GM18868 (cell line): ENCODE measurements around the gene DYNC1LI2.

Experiments
- ATAC-seq: cut with Tn5 transposase; IDR thresholded peaks from one replicate; pipeline ENCODE4 v1.9.1; 2021; ENCODE audit warnings: mild to moderate bottlenecking, moderate library complexity; ENCODE audit not compliant: unreplicated experiment

Gene DYNC1LI2

GRCh38 chr16:66740533-66740932 is 10.9 kb downstream of the DYNC1LI2 start:
- ATAC-seq, result no peak

DNA sequence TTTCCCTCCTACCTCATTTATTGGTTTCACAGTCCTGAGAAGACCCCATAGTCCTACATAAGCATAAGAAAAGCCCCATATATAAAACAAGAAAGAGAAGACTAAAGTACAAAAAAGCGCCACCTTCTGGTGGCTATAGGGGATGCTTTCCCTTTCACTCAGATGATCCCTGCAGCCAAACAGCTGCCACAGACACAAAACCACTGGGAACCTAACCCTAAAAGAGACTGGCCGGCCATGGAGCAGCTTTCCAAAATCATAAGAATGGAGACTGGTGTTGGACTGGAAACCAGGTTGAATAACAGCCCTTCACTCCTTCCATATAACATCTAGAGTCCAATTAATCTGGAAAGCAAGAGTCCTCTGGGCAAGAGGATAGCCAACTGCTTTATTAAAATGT is 11.4 kb downstream of the DYNC1LI2 start:
- no peak for ATAC-seq

GRCh38 chr16:66735891-66736290 is 15.5 kb downstream of the DYNC1LI2 start:
- no peak for ATAC-seq

GRCh38 chr16:66731101-66731500 is 20.3 kb downstream of the DYNC1LI2 start:
- ATAC-seq, result no peak

- ATAC-seq, result no peak
These were observed 22.6 kb downstream of the DYNC1LI2 start for GRCh38 chr16:66728804-66729203.

DNA sequence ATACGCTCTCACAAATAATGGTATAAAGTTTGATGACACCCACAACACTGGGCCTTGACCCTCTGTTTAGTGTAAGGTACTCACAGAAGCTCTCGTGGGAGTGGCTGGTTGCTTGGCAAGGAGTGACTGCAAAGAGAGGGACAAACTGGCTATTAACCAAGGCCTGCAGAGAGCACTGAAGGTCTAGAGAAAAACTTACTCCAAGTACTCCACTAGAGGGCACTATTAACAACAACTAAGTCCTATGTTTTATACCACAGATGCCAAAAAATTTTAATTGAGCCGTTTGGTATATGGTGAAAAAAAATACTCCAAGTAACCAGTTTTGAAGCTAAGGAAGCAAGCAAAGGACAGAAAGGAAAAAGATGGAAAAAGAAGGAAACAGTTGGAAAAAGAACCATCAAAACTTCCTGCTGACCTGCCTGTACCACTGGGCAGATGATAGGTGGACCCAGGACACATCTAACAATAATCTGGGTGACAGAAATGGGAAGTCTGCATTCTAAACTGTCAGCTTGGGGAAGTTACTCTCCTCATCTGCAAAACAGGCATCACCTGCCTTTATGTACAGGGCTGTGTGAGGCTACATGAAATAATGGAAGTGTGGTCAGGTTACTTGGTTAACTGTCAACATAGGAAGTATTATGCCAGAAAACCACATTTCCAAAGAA is 23.2 kb downstream of the DYNC1LI2 start:
- no peak for ATAC-seq

DNA sequence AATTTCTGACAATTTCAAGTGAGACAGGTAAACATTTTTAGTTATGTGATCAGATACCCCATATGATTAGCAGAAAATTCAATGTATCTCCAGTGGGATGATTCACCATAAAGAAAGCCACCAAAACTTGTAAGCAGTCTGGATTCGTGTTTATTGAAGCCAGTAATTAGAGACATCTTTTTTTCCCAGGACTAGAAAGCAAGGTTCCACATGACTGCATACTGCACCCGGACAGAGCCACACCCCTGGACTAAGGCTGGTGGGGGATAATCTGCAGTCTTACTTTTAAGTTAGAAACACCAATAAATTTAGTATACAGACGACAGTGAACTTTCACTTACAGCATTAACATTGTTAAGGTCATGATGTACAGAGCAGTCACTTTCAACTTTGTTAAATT is 30.6 kb downstream of the DYNC1LI2 start:
- ATAC-seq, result no peak

GRCh38 chr16:66719246-66719645 is 32.2 kb downstream of the DYNC1LI2 start:
- ATAC-seq, result no peak

DNA sequence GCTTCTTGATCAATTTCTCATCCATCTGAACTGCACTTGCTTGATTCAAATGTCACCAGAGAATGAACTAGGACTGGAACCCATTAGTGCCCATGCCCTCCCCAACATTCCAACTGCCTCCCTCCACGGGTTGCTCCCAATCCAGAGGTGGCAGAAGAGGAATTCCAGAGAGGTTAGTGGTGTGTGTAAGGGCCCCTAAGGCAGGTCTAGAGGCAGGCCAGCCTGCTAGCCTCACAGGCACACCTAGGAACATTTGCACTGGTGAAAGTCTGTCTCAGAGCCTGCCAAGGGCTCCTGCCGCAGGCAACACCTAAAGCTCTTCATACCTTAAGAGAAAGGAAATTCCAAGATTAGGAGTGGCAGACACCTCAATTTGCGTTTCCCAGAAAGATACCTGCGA is 33.6 kb downstream of the DYNC1LI2 start:
- ATAC-seq, result no peak

DNA sequence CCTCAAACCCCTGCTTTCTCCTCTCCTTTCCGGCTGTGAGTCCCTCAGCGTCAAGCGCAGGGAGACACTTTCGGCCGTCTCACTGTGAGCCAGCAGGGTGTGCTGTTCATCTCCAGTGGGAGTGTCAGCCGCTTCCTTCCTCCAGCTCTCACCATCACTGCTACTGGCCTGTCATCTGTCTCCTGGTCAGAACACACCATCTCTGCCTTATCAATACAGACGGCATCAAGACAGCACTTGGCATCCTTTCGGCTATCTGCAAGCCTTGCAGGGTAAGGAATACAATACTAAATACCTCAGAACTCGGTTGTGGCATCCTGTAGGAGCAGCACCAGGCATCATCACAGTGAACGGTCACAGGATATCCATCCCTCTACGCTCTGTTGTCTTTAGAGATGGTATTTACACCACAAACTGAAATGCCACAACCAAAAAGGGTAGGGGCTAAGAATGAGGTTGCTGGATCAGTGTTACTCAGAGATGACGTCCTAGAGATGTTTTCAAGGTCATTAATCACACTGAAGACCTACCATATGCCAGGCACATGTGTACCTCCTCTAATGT is 34.2 kb downstream of the DYNC1LI2 start:
- ATAC-seq, result no peak

DNA sequence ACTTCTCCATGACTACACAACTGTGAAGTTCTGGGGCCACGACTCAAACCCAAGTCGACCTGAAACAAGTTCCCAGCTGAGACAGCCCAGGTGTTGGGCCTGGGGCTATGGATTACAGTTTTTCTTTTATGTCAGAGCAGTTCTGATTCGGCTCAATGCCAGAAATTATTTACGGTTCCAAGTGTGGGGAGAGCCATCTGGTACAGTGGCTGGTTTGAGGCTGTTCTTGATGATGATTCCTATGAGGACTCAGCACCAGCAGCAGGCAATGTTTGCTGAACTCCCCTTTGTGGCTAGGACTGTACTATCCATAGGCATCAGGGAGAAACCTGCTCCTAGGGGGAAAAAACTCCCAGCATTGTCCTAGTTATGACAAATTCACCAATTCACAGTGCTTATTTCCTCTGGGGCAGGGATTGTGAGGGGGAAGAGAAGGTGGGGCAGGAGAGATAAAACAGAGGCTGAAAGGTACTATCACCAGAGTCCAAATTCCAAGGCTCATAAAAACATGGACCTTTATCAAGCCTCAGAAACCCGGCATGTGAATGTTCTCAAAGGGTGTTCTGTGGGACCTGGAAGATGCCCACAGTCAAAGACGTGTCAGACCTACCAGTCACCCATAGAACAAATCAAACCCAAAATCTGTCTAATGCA is 36.6 kb downstream of the DYNC1LI2 start:
- ATAC-seq, result no peak

GRCh38 chr16:66714062-66714461 is 37.3 kb downstream of the DYNC1LI2 start:
- ATAC-seq, result no peak

DNA sequence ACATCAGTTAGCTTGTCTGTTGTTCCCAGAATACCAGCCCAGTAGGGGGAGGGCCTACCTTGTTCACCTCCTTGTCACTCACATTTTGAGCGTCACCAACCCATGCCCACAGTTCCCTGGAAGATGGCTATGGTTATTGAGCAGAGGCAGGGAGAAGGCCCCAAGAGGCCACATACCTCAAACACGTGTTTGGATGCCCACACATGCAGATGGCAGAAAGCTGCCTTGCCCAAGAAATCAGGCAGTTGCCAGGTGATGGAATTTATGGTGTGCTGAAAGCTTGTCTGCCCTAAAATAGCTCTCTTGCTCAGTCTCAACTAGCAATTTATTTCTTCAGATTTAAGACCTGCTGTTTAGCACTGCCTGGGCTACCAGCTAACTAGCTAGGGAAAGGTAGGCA is 38.3 kb downstream of the DYNC1LI2 start:
- ATAC-seq, result no peak

- ATAC-seq, result no peak
These were observed 38.9 kb downstream of the DYNC1LI2 start for GRCh38 chr16:66712512-66712911.

- ATAC-seq, result no peak
These were observed 39.8 kb downstream of the DYNC1LI2 start for GRCh38 chr16:66711581-66711980.

- no peak for ATAC-seq
These were observed 44.9 kb downstream of the DYNC1LI2 start for GRCh38 chr16:66706506-66706880.

- ATAC-seq, result no peak
These were observed 45.5 kb downstream of the DYNC1LI2 start for GRCh38 chr16:66705790-66706505.

- no peak for ATAC-seq
These were observed 47.8 kb downstream of the DYNC1LI2 start for GRCh38 chr16:66703406-66704215.

- ATAC-seq, result no peak
These were observed 49.9 kb downstream of the DYNC1LI2 start for GRCh38 chr16:66701516-66701915.

DNA sequence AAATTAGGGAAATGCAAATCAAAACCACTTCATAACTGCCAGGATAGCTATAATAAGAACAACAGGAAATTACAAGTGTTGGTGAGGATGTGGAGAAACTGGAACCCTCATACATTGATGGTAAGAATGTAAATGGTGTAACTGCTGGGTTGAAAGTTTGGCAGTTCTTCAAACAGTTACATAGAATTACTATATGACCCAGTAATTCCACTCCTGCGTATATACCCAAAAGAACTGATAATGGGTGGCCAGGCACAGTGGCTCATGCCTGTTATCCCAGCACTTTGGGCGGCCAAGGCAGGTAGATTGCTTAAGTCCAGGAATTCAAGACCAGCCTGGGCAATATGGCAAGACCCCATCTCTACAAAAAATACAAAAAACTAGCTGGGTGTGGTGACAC is 50.4 kb downstream of the DYNC1LI2 start:
- no peak for ATAC-seq

DNA sequence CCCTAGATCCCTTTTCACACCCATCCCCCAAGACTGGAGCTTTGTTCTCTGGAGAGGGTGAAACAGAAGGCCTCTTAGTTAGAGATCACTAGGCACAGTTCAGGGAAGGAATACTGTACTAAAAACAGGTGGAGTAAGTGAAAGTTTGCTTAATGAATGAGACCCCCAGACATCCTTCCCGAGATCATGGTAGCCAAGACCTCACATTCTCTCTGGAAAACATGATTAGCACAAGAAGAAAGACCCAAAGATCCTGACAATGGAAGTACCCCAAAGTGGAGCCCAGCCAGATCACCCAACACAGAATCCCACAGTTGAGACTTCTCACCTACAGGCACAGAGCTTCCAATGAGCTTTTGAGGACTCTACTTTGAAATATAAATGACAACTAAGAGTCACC is 51.5 kb downstream of the DYNC1LI2 start:
- no peak for ATAC-seq
